GM21423 (cell line): Measurements from ENCODE around the gene CBX4.

ENCODE experiments used
- ATAC-seq: cut with Tn5 transposase; IDR thresholded peaks from one replicate; pipeline ENCODE4 v1.9.1; 2021; ENCODE audit warnings: mild to moderate bottlenecking, moderate library complexity; ENCODE audit not compliant: unreplicated experiment

The CBX4 gene

DNA sequence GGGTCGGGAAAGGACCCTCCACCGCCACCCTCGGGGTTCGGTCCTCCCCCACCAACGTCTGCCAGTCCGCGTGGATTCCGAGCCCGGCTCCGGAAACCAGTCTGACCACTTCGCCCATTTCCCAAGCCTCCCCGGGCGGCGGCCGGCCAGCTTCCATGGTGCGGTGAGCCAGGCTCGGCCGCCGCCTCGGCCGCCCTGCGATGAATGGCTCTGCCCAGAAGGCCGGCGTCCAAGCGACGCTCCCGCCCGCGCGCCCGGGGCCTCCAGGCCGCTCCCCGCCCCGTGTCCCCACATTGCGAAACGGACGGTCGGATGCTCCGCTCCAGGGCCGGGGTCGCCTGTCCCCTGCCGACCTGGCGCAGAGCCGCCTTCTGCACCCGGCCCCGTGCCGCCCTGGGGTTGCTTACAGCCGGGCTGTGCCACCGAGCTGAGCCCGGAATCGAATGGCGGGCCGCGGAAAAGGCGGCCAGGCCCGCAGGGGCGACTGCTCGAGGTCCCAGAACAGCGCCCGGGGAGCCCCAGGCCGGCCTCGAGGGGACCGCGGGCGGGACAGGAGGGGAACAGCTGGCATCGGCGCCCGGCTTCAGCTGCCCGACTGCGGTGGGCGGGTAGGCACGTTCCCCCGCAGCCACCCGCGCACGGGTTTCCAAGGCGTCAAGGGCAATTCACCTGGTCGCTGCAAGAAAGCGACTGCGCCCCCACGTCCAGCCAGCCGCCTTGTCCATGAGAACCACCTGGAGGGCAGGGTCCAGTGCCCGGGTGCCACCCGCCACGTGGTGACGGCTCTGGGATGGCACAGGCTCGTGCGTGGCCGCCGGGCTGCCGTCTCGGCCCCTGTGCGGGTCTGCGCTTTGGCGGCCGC lies 24.0 kb downstream of the CBX4 start:
- no peak for ATAC-seq

DNA sequence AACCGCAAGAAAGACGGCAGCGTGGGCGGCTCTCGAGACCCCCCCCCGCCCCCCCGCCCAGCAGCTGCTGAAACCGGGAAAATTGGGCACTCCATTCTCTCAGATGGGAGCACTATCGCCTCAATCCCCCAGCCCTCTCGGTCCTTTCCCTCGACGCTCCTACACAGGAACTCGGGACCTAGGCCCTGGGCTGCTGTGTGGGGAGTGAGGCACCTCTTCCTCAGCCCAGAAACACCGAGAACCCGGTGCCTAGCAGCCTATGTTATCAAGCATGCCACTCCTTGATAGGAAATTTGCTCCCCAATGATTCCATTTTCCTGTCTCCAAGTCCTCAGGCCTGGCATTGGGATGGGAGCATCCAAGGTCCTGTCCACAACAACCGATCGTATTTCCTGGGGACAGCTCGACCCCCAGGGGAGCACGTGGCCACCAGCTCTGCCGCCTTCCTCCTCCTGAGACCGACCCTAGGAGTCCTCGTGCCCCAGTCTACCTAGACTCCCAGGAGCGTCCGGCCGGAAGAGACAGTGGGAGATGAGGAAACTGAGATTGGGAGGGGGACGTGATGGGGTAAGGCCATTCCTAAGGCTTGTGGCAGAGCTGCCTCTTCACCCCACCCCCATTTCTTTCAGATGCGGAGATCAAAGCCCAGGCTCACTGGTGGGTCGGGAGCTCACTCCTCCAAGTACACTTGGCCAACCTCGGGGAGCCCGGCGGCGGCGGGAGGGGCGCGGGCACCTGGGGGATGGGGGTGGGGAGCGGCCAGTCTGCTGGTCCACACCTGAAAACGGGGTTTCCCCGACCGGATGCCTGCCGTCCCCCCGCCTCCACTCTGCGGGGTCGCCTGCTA lies 24.9 kb downstream of the CBX4 start:
- ATAC-seq = no peak

DNA sequence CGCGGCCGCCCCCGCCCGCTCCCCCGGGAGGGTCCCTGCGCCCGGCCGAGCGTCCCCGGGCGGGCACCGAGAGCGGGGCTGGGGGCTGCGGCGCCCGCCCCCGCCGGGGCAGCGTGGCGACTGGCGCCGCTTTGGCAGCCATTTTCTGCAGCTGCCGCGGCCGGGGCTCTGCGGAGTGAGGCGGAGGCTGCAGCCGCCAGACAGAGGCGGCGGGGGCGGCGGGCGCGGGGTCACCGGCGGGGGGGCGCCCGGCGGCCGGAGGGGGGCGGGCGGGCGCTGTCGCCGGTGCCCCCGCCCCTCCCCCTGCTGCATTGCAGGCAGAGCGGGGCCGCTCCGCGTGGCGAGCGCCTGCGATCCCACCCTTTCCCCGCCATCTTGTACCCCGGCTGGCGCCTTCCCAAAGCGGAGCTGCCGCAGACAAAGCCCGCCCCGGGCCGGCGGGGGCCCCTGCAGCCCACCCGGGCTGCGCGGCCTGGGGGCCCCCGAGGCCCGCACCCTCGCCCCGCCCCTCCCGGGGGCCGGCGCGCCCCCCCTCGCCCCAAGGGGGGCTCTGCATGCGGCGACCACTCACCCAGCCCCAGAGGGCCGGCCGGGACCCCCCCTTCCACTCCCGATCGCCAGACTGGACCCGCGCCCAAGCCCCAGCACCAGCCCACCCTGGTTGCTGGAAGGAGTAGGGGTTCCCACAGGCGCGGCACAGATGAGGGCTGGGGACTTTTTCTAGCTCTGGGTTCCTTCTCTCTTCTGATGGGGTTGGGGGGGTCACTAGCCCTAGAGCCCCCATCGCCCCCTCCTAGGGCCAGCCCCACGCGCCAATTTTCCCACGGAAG lies 25.7 kb downstream of the CBX4 start:
- no peak for ATAC-seq

DNA sequence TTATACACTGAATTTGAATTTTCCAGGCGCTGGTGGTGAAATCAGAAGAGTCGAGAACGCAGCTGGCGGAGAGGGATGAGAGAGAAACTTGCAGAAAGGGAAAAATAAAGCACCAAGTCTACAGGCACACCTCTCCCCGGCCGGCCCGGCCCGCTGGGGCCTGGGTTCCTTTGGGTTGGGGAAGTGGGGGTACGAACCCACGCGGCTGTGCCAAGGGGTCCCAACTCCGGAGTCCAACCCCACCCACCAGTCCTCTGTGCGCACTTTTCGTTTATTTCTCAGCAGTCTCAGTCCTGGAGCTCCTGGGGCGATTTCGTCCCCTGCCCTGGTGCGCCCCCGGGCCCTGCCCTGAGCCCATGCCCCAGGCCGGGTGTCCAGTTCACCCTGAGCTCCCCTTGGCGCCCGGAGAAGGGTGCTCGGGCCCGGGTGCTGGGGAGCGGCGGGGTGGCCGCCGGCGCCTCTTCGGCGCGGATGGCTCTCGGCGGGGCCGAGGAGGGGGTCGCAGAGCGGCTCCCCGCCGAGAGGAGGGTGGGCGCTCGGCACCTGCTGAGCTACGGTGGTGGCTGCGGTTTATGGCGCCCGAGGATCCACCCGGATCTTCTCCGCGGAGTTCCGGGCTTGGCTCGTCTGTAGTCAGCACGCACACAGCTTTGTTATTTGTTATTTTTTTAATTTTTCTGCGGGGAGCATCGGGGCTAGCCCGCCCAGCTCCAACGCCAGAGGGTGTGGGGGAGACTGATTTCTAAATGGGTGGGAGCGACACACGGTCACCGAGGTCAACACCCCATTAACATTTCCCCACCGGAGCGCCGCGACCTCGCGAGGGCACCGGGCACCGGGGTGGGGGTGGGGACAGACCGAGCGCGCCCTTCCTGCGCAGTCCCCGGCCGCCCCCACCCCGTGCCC lies 26.6 kb downstream of the CBX4 start:
- ATAC-seq = no peak

DNA sequence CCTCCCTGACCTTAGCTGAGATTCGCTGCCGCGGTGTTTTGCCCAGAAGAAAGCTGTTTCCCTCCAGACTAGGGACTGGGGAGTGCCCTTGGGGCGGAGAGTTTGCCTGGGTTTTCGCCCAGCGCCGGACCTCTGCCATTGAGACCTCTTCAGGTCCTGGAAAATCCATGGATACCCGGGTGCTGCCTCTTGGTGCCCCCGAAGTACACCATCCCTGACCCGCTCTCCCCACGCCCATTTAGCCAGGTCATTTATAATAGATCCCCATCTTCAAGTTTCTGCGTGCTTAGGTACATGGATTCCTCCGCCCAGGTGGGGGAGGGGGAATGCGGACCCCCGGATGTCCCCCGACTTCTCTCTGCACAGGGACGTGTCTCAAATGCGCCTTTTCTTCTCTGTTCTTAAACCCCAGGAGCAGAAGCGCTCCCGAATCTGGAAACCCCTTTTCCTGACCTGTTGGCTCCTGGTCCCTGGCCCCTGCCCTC lies 27.3 kb downstream of the CBX4 start:
- no peak for ATAC-seq

DNA sequence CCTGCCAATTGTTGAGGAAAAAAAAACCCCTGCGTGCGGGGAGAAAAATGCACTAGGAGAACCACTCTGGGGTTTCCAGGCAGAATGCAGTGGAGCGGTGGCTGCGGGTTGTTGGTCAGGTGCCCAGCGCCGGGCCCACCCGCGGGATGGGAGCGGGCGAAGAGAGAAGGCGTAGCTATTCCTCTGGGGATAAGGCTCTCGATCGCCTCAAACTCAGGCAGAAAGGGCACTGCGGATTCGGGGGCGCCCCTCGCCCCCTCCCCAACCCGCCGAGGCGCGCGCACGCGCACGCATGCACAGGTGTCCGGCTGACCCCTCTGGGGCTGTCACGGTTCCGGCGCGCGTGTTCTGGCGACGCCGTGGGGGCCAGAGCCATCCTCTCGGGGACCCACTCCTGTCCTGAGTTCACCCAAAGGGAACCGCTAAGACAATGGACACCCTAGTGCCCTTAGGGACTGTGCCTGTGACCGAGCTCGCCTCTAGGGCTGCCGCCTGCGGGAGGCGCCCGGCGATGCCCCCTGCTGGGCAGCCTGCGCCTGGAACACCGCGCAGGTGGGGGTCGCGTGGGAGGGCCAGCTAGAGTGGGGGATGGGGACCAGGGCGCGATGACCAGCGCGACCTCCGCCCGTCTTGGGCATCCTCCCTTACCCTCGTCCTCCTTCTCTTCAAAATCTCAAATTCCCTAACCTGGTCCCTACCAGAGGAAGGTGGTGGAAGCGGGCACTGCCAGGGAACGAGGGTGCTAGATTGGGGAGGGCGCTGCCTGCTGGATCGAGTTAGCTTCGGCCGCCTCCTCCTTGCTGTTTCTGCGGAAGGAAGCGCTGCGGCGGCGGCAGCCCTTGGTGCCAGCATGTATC lies 28.0 kb downstream of the CBX4 start:
- ATAC-seq = no peak

DNA sequence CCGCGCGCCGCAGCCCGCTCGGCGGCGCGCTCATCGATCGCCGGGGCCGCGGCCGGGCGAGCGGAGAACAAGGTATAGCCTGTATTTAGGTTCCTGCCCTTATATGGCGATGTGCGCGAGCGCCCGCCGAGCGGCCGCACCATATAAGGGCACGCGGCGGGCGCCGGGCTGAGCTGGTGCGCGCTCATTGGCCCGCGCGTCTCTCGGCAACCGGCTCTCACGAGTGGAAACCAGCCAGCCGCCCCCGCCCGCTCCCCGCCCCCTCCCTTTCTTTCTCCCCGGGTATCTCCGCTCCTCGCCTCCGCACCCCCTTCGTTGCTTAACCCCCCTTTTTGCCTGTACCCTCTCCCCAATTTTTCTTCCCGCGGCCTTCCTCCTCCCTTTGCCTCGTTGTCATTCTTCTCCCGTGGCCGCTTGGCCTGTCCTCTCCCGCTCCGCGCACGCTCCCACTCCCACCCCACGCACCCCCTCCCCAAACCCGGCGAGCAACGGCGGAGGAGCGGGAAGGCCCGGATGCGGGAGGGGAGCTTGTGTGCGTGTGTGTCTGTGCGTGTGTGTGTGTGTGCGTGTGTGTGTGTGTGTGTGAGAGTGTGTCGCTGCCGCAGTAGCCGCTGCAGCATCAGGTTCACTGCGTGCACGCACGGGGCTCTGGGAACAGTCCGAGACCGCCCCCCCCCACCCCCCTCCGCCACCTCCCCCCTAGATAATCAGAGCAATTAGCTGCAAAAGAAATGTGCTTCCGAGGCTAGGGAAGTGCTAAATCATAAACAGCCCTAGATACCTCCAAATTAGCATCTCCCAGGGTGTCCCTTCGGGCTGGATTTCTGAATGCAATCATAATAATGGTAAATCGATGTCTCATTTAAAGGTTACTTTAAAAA lies 28.9 kb downstream of the CBX4 start:
- ATAC-seq = peak; percentile 82

DNA sequence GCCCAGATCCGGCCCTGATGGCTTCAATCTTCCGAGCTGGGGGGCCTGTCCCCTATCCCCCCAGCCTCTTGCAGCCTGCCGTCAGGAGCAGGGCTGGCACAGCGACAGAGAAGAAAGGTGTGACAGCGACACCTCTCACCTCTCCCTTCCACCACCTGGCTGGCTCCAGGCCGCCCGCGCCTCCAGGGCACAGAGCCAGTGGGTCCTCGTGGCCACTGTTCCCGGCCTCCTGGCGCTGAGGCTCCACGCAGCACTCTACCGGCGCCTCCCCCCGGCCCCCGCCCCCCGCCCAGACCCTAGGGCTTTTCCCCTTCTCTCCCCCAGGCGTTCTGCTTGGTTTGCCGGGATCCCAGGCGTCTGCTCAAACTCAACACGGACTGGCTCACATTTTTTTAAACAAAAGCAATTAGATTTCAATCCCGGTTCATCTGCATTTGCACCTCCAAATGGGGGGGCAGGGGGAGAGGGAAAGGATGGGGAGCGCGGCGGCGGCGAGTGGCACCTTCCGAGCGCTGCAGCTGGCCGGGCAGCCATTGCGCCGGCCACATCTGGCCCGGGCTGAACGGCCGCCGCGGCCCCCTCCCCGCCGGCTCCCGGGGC lies 29.6 kb downstream of the CBX4 start:
- no peak for ATAC-seq

DNA sequence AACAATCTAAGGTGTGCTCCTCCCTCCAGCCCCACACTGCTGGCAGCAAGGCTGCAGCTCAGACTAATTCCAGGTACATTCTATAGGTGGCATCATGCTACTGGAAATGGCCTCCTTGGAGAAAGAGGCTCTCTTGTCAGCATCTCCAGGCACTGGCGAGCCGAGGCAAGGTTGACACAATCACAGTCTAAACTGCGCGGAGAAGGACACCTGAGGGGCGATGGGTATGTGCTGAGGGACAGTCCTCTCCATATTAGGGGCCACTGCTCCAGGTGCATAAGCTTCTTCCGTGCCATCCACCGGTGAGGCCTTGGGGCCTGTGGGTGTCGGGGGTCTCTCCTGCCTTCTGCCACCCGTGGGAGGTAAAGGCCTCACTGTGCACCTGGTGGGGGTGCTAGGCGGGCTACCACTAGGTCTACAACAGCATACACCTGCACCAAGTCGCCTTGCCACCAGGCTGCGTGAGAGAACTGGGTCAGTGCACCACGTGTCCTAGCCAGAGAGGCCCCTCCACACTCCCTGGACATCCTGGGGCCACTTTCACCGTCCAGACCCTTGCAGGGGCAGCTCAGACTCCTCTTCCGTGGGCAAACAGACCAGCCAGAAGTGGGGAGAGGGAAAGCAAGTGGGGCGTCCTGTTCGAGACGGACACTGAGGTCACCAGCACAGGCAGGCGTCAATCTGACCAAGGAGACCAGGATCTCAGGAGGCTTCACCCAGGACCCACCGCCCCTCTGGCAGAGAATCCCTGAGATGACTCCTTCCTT lies 30.3 kb downstream of the CBX4 start:
- no peak for ATAC-seq

DNA sequence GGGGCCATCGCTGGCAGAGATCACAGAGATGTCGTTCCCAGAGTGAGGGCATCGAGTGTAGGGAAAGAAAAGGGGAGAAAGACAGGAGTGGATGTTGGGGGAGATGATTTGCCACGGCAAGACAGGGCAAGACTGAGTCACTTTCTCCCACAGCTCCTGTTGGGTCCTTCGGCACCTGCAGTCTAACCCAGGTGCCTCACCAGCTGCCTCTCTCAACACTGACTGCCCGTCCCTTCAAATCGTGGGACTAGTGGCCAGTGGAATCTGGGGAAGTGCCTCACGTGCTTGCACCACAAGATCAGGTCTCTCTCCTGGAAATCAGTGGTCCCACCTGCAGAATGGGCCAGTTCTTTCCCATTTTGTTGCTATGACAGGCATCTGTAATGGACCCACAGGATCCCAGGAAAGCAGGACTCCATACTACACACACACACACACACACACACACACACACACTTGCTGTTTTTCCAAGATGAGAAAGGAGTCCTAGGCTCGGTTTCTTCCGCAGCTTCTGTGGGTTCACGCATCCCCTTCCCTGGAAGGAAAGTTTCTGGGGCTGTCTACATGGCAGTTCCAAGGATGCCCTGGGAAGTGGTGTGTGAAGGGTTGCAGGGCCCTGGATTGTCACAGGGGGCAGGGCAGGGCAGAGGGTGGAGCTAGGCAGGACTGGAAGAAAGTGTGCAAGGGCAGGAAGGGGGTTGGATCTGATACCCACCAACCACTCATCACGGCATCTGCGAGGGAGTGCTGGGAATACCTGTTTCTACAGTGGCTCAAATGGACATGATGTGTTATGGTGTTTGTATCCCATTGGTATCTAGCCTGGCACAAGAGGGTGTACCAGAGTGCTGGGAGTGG lies 32.1 kb downstream of the CBX4 start:
- ATAC-seq = no peak

DNA sequence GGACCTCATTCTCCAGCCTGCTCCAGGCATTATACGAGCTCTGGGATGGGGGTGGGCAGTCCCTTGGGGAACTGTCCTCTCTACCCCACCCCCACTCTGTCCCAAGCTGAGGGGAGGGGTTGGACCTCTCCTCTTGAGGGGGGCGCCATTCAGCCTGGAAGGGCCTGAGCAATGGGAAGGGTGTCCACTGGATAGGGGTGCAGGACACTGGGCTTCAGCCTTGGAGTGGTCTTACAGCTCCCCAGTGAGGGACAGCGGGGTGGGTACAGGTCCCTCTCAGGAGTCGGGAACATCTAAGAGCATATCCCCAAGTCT lies 32.8 kb downstream of the CBX4 start:
- no peak for ATAC-seq

DNA sequence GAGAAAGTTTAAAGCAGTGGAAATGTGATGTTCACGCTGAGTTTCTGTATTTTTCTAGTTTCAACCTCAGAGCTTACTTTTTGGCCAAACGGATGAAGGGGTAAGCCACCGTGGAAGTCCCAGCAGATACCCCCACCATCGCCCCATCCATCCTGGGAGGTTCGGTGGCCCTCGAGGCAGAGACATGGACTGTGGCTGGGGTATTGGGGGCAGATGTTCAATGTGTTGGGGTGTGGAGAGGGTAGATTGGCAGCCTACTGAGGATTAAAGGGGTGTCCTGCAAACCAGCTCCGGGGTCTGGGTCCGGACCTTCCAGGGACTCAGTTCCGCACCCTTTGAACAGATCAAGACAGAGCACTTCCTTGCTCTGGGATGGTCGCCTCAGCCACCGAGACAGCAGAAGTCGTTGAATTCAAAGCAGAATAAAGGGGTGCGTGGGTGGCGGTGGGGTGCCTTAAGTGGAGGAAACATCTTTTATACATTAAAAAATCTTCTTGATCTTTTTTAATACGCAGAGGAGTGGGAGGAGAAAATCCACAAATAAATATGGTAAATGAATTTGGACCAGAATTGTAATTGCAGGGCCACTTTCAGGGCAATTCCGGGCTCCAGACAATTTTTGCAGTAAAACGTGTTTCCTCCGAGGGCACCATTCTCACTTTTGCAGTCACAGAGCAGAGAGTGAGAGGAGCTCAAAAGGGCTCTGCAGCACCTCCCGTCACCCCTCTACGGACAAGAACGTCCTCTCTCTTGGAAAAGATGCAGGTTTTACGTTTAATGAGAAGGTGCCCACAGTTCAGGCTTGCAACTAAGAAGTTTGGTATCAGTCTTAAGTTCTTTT lies 34.2 kb downstream of the CBX4 start:
- no peak for ATAC-seq

DNA sequence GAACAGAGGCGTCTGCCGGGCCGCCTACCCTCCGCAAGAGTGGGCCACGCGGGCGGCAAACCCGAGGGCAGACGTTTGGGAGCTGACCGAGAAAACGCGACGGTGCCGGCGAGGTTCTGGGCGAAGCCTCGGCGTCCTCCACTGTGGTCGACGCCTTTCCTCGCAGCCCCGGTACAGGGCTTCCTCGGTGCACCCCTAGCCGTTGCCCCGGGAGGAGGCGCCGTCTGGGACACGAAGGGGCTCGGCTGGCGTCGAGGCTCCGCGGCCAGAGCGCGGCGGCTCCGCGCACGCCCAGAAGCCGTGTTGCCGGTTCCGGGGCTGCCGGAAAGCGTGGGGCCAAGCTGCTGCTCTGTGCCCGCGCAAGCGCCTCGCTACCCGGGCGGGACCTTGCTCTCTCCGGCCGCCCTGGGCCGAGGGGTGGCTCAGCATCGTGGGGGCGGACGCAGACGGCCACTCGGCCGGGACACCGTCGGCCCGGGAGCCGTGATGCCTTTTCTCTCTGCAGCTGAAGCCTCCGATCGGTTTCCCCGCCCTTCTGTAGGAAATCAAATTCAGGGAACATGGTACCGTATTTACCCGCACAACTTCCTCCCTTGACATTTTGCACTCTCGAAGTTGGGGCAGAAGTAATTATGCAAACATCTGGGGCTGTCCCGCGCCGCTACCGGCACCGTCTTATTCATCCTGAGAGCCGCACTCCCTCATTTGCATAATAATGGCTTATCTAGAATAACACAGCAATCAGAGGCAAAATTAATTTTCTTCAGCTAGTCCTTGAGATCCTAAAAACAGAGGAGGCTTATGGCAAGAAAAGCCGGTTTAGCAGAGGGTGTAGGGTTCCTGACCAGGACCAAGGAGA lies 35.0 kb downstream of the CBX4 start:
- peak; percentile 69 for ATAC-seq

DNA sequence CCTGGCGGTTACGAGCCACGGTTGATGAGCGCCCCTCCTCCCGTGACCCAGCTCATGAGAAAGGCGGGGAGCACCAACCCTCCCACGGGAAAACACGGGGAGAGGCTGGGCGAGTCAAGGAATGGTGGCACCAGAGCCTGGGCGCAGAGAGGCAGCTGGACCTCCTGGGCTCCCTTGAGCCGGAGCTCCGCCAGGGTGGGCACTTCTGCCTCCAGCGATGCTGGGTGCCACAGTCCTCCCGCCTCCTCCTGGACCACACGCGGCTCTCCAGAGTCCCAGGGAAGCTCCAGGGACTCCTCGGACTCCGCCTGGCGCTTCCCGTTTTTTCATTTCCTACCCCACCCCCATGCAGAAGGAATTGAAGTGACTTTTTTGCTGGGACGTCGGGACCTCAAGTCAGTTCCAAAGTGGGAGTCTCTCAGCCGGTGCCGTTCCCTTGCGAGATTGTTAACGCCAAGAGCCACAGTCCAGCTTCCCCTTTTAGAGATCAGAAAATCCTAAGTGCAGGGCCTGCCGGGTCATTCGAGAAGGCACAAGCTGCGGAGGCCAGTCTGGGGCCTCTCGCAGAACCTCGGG lies 35.7 kb downstream of the CBX4 start:
- ATAC-seq = no peak
